ENCODE results near the gene IL17RD.

- no peak for TF ChIP-seq CREM (IDR thresholded peaks at IDR 0.05; ENCODE audit: low read depth)
- TF ChIP-seq CTCF (IDR thresholded peaks at IDR 0.05 in 2 of 3, conservative IDR thresholded peaks at IDR 0.05 in 1 of 3; ENCODE audit: control insufficient read depth in 2 of 3, extremely low read depth in 1 of 3, insufficient read depth in 1 of 3, low read depth in 3 of 3, low read length in 3 of 3): no peak
- no peak for TF ChIP-seq YY1 (IDR thresholded peaks at IDR 0.05; ENCODE audit: low read depth, low read length)
- TF ChIP-seq ZNF274 (IDR thresholded peaks at IDR 0.05; ENCODE audit: insufficient read depth, insufficient read length): no peak
- no peak for TF ChIP-seq SMAD1 (IDR thresholded peaks at IDR 0.05; ENCODE audit: low read depth, partially characterized antibody)
- no peak for TF ChIP-seq RAD21 (IDR thresholded peaks at IDR 0.05; ENCODE audit: insufficient read depth, low read depth, low read length)
- TF ChIP-seq, protein P1, sequence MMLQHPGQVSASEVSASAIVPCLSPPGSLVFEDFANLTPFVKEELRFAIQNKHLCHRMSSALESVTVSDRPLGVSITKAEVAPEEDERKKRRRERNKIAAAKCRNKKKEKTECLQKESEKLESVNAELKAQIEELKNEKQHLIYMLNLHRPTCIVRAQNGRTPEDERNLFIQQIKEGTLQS (IDR thresholded peaks at IDR 0.05; ENCODE audit: borderline replicate concordance, extremely low read depth, low read depth, low read length): no peak
- no peak for TF ChIP-seq POLR2A (IDR thresholded peaks at IDR 0.05; ENCODE audit: low read depth, low read length)
- TF ChIP-seq MLLT1 (IDR thresholded peaks at IDR 0.05): no peak
- TF ChIP-seq NR2F1 (conservative IDR thresholded peaks at IDR 0.05): no peak
Measured at GRCh38 chr3:57061556-57061955, 103.6 kb downstream of the IL17RD start.

Data from GM12878 (cell line).